ENCODE results near the gene TPD52L1.

TPD52L1 gene

DNA sequence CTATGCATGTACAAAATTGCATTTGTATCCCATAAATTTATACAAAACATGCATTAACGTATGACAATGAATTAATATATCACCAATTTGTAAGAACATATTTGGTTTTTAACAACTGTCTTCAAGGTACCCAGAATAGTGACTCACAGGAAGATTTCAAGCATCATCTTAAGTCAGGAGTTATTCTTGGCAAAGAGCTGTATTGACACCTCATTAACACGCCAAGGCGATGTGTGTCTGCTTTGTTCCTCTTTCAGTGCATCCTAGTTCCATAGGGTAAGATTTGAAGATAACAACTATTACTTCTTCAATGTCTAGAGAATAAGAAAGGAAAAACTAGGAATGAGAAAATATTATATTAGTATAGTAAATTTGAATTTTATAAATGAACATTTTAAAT, 35.8 kb upstream of the TPD52L1 start:
- H3K4me3 ChIP-seq (replicated peaks; ENCODE audit: low read depth, low read length) = no peak overlapping the region
- no peaks in the 10 kb centered on the region; the same call in 1 of the 2 replicates for H3K27me3 ChIP-seq (replicated peaks; ENCODE audit: control insufficient read depth, insufficient read depth, low read length)
- TF ChIP-seq, protein P1, sequence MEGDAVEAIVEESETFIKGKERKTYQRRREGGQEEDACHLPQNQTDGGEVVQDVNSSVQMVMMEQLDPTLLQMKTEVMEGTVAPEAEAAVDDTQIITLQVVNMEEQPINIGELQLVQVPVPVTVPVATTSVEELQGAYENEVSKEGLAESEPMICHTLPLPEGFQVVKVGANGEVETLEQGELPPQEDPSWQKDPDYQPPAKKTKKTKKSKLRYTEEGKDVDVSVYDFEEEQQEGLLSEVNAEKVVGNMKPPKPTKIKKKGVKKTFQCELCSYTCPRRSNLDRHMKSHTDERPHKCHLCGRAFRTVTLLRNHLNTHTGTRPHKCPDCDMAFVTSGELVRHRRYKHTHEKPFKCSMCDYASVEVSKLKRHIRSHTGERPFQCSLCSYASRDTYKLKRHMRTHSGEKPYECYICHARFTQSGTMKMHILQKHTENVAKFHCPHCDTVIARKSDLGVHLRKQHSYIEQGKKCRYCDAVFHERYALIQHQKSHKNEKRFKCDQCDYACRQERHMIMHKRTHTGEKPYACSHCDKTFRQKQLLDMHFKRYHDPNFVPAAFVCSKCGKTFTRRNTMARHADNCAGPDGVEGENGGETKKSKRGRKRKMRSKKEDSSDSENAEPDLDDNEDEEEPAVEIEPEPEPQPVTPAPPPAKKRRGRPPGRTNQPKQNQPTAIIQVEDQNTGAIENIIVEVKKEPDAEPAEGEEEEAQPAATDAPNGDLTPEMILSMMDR (IDR thresholded peaks at IDR 0.05; ENCODE audit: insufficient read depth, low read length, poor library complexity, severe bottlenecking) = no peak
- no peaks in the 10 kb centered on the region for H3K36me3 ChIP-seq (ENCODE audit: control insufficient read depth, insufficient read depth, low read length)
- no peak for DNase-seq (ENCODE audit: extremely low read depth, insufficient read length)

DNA sequence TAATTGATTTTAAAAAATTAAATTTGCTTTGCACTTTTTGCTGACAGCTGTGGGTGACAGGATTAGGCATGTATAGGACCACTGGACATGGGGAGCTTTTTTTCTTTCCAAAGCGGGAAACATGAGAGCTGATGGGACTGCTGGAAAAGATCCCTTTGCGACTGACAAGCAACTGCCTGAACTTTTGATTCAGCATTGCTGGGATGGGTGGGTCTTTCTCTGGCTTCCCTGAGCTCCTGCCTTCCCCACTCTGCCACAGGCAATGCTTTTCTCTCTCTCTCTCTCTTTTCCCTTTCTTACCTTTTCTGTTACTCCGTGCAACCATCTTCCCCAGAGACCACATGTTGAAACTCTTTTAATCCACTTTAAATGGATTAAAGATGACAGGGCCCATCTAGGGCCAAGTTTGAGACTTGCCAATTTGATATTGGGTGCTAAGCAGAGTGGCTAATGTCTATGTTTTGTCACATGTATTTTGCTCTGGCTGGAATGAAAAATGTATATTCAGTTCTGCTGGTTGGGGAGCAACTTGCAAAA, 33.5 kb upstream of the TPD52L1 start:
- Histone ChIP-seq H3K4me3 (replicated peaks; ENCODE audit: low read depth, low read length) (no peak overlapping the region), H3K36me3 (ENCODE audit: control insufficient read depth, insufficient read depth, low read length) (no peaks in the 10 kb centered on the region), H3K27me3 (replicated peaks; ENCODE audit: control insufficient read depth, insufficient read depth, low read length) (no peaks in the 10 kb centered on the region; the same call in 1 of the 2 replicates)
- DNase-seq (ENCODE audit: extremely low read depth, insufficient read length) = no peak
- TF ChIP-seq, protein P1 (IDR thresholded peaks at IDR 0.05; ENCODE audit: insufficient read depth, low read length, poor library complexity, severe bottlenecking) = no peak

DNA sequence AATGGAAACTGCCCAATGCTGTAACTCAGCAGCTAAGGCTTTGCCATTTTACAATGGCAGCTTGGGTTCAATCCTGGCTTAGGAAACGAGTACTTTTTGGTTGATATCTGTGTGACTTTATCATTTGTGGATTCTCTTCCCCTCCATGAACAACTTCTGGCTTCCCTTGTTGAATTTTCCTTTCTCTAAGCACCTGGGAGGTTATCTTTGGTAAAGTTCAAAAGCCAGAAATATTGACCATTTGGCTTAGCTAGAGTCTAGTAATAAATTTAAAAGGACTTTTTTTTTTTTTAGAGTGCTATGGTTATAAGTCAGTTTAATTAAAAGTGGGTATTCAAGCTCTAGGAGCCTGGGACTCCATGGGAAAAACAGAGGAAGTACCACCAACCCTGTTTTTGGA, 31.7 kb upstream of the TPD52L1 start:
- H3K36me3 ChIP-seq (ENCODE audit: control insufficient read depth, insufficient read depth, low read length) = no peaks in the 10 kb centered on the region
- no peak overlapping the region for H3K4me3 ChIP-seq (replicated peaks; ENCODE audit: low read depth, low read length)
- no peaks in the 10 kb centered on the region; the same call in 1 of the 2 replicates for H3K27me3 ChIP-seq (replicated peaks; ENCODE audit: control insufficient read depth, insufficient read depth, low read length)
- no peak for DNase-seq (ENCODE audit: extremely low read depth, insufficient read length)
- TF ChIP-seq, protein P1 (IDR thresholded peaks at IDR 0.05; ENCODE audit: insufficient read depth, low read length, poor library complexity, severe bottlenecking) = no peak

DNA sequence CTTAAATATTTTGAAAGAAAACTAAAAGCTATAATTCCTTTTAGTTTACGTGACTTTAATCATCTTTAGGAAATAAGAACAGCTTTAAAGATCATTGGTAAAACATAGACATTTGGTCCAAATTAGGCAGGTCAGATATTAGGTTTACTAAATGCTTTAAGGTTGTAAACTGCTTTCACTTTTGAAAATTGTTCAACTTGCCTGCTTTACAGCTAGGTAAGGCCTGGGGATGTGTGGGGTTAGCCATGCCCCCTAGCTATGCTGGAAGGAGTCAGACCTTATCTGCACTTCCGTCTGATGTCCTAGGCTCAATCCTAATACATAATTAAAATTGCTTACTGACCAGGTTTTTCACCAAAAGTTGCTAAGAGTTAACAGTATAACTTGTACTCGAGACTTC, 30.5 kb upstream of the TPD52L1 start:
- no peaks in the 10 kb centered on the region for H3K36me3 ChIP-seq (ENCODE audit: control insufficient read depth, insufficient read depth, low read length)
- no peak overlapping the region for H3K4me3 ChIP-seq (replicated peaks; ENCODE audit: low read depth, low read length)
- TF ChIP-seq, protein P1 (IDR thresholded peaks at IDR 0.05; ENCODE audit: insufficient read depth, low read length, poor library complexity, severe bottlenecking) = no peak
- DNase-seq (ENCODE audit: extremely low read depth, insufficient read length) = no peak
- H3K27me3 ChIP-seq (replicated peaks; ENCODE audit: control insufficient read depth, insufficient read depth, low read length) = no peaks in the 10 kb centered on the region; the same call in 1 of the 2 replicates

DNA sequence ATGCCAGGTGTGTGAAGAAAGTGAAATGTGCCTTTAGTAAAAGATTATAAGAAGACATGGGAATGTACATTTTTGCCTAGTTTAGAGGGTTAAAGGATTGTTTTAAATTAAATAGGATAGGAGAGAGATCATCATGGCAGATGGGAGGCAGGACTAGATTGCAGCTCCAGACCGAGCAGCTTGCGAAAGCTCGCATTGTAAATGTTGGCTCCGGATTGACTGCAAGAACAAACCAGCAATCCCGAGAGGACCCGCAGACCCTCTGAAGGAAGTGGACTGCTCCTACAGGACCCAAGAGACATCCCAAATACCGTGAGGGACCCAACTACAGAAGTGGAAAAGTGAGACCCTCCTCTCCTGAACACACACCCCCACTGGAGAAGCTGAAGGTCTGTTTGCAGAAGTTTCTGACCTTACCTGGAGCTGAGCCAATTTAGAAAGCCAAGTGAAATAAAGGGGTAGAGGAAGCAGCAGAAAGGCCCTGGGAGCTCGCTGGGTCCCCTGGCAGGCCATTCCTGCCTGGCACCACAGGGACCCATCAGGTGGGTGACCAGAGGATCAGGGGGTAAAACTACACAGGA, 30.0 kb upstream of the TPD52L1 start:
- H3K36me3 ChIP-seq (ENCODE audit: control insufficient read depth, insufficient read depth, low read length) = no peaks in the 10 kb centered on the region
- TF ChIP-seq, protein P1 (IDR thresholded peaks at IDR 0.05; ENCODE audit: insufficient read depth, low read length, poor library complexity, severe bottlenecking) = no peak
- DNase-seq (ENCODE audit: extremely low read depth, insufficient read length) = no peak
- H3K27me3 ChIP-seq (replicated peaks; ENCODE audit: control insufficient read depth, insufficient read depth, low read length) = no peaks in the 10 kb centered on the region; the same call in 1 of the 2 replicates
- no peak overlapping the region for H3K4me3 ChIP-seq (replicated peaks; ENCODE audit: low read depth, low read length)

Measured in GM06990 (cell line).